T-cell (primary cell): ENCODE measurements around the gene ABCF3. TPM values are rescaled to one million over a fixed set of nuclear protein-coding genes. Genes with fewer than 3 reads are reported as not detected.

Experiments used
- ATAC-seq, 4 experiments: fragments of 200-7000 bp in 3 of 4; fragments of 150-1000 bp in 1 of 4; cut with Tn5 transposase; replicated peaks in 1 of 4; 1 replicate in 3 of 4; 2 replicates in 1 of 4; pipeline ENCODE4 v1.10.0; 2021; ENCODE audit warnings: moderate library complexity in 3 of 4, mild to moderate bottlenecking in 2 of 4, moderate number of reproducible peaks in 1 of 4
- CTCF ChIA-PET, 2 donors: fragments of 300-600 bp; sonication (Branson Sonifier 250); formaldehyde crosslinking; loops; one replicate each; lab custom pipeline; 2022; ENCODE audit warnings: antibody characterized with exemption in 2 of 2; lab: Charles Lee
- POLR2A ChIA-PET, 2 donors: fragments of 300-600 bp; sonication (Branson Sonifier 250); formaldehyde crosslinking; loops; one replicate each; lab custom pipeline; 2022; ENCODE audit warnings: antibody characterized with exemption in 2 of 2; lab: Charles Lee
- DNase-seq, 35 experiments: peaks; one replicate each; pipeline versions ENCODE4 v3.0.0 to v3.0.0-alpha.2; 2013 to 2023
- H3K27ac ChIP-seq: one replicate; pipeline ENCODE4 v1.5.1; 2013; ENCODE audit warnings: low read length
- H3K27me3 ChIP-seq, 2 experiments: replicated peaks in 1 of 2; 1 replicate in 1 of 2; 2 replicates in 1 of 2; pipeline versions ENCODE4 v1.6.1 to v1.7.0; 2013; ENCODE audit warnings: low read length in 1 of 2, mixed read lengths in 1 of 2; ENCODE audit not compliant: control insufficient read depth in 2 of 2, insufficient read depth in 2 of 2; ENCODE audit errors: extremely low read depth in 1 of 2
- H3K36me3 ChIP-seq, 2 donors: 1 replicate in 1 of 2; 2 replicates in 1 of 2; pipeline versions ENCODE4 v1.6.1 to v1.7.0; 2013; ENCODE audit warnings: low read length in 1 of 2; ENCODE audit not compliant: control insufficient read depth in 2 of 2, insufficient read depth in 1 of 2; ENCODE audit errors: extremely low read depth in 1 of 2
- H3K4me1 ChIP-seq, 2 experiments: 1 replicate in 1 of 2; 2 replicates in 1 of 2; pipeline versions ENCODE4 v1.6.1 to v1.7.0; 2013; ENCODE audit warnings: low read length in 2 of 2, mixed read lengths in 1 of 2; ENCODE audit not compliant: insufficient read depth in 2 of 2, control insufficient read depth in 1 of 2; ENCODE audit errors: extremely low read depth in 1 of 2
- H3K4me3 ChIP-seq, 2 donors: 1 replicate in 1 of 2; 2 replicates in 1 of 2; pipeline versions ENCODE4 v1.5.1 to v1.7.0; 2013; ENCODE audit warnings: mild to moderate bottlenecking in 2 of 2, low read length in 1 of 2, moderate library complexity in 1 of 2; ENCODE audit not compliant: control insufficient read depth in 1 of 2; ENCODE audit errors: extremely low read depth in 1 of 2
- H3K9me3 ChIP-seq: 2 replicates; pipeline ENCODE4 v1.7.0; 2013
- H3K27ac Mint-ChIP-seq, 2 donors: one replicate each; pipeline ENCODE4 v1.8.0; 2020 to 2021; ENCODE audit warnings: mild to moderate bottlenecking in 2 of 2, mixed read lengths in 2 of 2
- H3K27me3 Mint-ChIP-seq, 2 donors: one replicate each; pipeline ENCODE4 v1.8.0; 2021 to 2022; ENCODE audit warnings: mixed read lengths in 2 of 2
- H3K36me3 Mint-ChIP-seq: one replicate; pipeline ENCODE4 v1.8.0; 2021; ENCODE audit warnings: mixed read lengths
- H3K4me1 Mint-ChIP-seq, 3 donors: one replicate each; pipeline ENCODE4 v1.8.0; 2020 to 2022; ENCODE audit warnings: mixed read lengths in 3 of 3, mild to moderate bottlenecking in 1 of 3
- H3K4me3 Mint-ChIP-seq, 3 donors: one replicate each; pipeline ENCODE4 v1.8.0; 2020 to 2022; ENCODE audit warnings: mild to moderate bottlenecking in 3 of 3, mixed read lengths in 3 of 3, moderate library complexity in 3 of 3
- H3K9me3 Mint-ChIP-seq, 3 donors: one replicate each; pipeline ENCODE4 v1.8.0; 2020 to 2022; ENCODE audit warnings: mixed read lengths in 3 of 3
- WGBS: methylation state at CpG from one replicate; pipeline ENCODE4 v1.1.5; 2013; ENCODE audit warnings: missing lambda C conversion rate; ENCODE audit not compliant: insufficient coverage; 5-methylcytosine and 5-hydroxymethylcytosine counted together
- total RNA-seq, 35 experiments: library from RNA in 6 of 35; stranded (reverse) in 6 of 35; fragments of 120-200 nt in 1 of 35; gene quantifications; one replicate each; pipeline versions ENCODE4 v1.2.1 to v1.2.4 and lab custom pipeline; 2013 to 2026

ABCF3 gene
- total RNA-seq, 5 donors from 2014 or later (not counting 1 experiment from before 2014, with no cell fraction given), result 112 to 145 (median 125) TPM

- no peaks in the 10 kb centered on the region for H3K4me1 ChIP-seq
- H3K9me3 Mint-ChIP-seq, result no peaks in the 10 kb centered on the region
- H3K36me3 ChIP-seq, result no peaks in the 10 kb centered on the region
- peaks cover 3 to 17% of the 10 kb centered on the region in 2 experiments for H3K27me3 ChIP-seq
- POLR2A ChIA-PET, result interaction anchor here in 1 of 2 donors (0.5 kb wide), 1 partner anchor 72 kb away, joined by 6 read pairs; no protein-coding TSS in a partner anchor
- H3K4me1 Mint-ChIP-seq, result no peaks in the 10 kb centered on the region
- ATAC-seq (no peak), DNase-seq (no peak)
- no peaks in the 10 kb centered on the region for H3K9me3 ChIP-seq
- no CpG with 5 or more reads among the region's 5 CpGs for WGBS
- CTCF ChIA-PET, result interaction anchor here in 1 of 2 donors (1.2 kb wide), 1 partner anchor 16 kb away, joined by 6 read pairs; no protein-coding TSS in a partner anchor
- no peak overlapping the region for H3K27ac ChIP-seq
- peaks cover 10 to 12% of the 10 kb centered on the region in 2 donors for H3K27me3 Mint-ChIP-seq
- no peak overlapping the region for H3K27ac Mint-ChIP-seq
- H3K4me3 ChIP-seq, result no peak overlapping the region
- H3K36me3 Mint-ChIP-seq, result no peaks in the 10 kb centered on the region
- no peak overlapping the region for H3K4me3 Mint-ChIP-seq
Measured at GRCh38 chr3:184211718-184212117, 25.7 kb downstream of the ABCF3 start.

GRCh38 chr3:184218814-184219213 is 32.8 kb downstream of the ABCF3 start:
- Mint-ChIP-seq H3K27ac (no peak overlapping the region), H3K4me1 (no peaks in the 10 kb centered on the region), H3K27me3 (peaks cover 14 to 29% of the 10 kb centered on the region in 2 donors), H3K9me3 (no peaks in the 10 kb centered on the region), H3K36me3 (no peaks in the 10 kb centered on the region), H3K4me3 (no peak overlapping the region)
- no peaks in the 10 kb centered on the region for H3K36me3 ChIP-seq
- ATAC-seq (no peak), DNase-seq (no peak)
- H3K4me3 ChIP-seq, result no peak overlapping the region
- no peaks in the 10 kb centered on the region for H3K9me3 ChIP-seq
- CTCF ChIA-PET, result no interaction called here
- POLR2A ChIA-PET, result interaction anchor here (0.6 to 0.7 kb wide), 2 partner anchors 8 to 93 kb away, joined by 3 to 7 read pairs; no protein-coding TSS in a partner anchor
- no CpG with 5 or more reads among the region's 4 CpGs for WGBS
- no peak overlapping the region for H3K27ac ChIP-seq
- no peaks in the 10 kb centered on the region for H3K4me1 ChIP-seq
- peaks cover 0 to 28% of the 10 kb centered on the region in 2 experiments for H3K27me3 ChIP-seq

DNA sequence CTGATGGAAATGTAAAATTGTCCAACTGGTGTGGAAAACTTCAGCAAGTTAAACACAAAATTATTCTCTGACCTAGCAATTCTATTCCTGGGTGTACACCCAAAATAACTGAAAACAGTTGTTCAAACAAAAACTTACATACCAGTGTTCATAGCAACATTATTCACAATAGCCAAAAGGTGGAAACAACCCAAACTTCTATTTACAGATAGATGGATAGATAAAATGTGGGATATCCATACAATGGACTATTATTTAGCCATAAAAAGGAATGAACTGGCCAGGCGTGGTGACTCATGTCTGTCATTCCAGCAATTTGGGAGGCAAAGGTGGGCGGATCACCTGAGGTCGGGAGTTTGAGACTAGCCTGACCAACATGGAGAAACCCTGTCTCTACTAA is 36.5 kb downstream of the ABCF3 start:
- ChIA-PET CTCF (interaction anchor here in 1 of 2 donors (0.7 to 1.0 kb wide), 3 partner anchors 65 to 94 kb away, joined by 3 read pairs; no protein-coding TSS in a partner anchor), POLR2A (no interaction called here)
- Mint-ChIP-seq H3K9me3 (no peaks in the 10 kb centered on the region), H3K4me3 (no peak overlapping the region), H3K4me1 (peaks cover 0 to 2% (median 0%) of the 10 kb centered on the region in 3 donors), H3K36me3 (no peaks in the 10 kb centered on the region), H3K27ac (peak overlapping the region in 1 of 2 donors; percentile 46), H3K27me3 (peaks cover 25 to 43% of the 10 kb centered on the region in 2 donors)
- H3K27ac ChIP-seq, result no peak overlapping the region
- peaks cover 0 to 2% of the 10 kb centered on the region in 2 experiments for H3K4me1 ChIP-seq
- H3K4me3 ChIP-seq, result no peak overlapping the region
- peaks cover under 1 to 41% of the 10 kb centered on the region in 2 experiments for H3K27me3 ChIP-seq
- WGBS, result no CpG with 5 or more reads among the region's 3 CpGs
- H3K36me3 ChIP-seq, result no peaks in the 10 kb centered on the region
- ATAC-seq (no peak), DNase-seq (no peak)
- no peaks in the 10 kb centered on the region for H3K9me3 ChIP-seq

GRCh38 chr3:184223946-184224345 is 37.9 kb downstream of the ABCF3 start:
- Histone ChIP-seq H3K9me3 (no peaks in the 10 kb centered on the region), H3K36me3 (no peaks in the 10 kb centered on the region), H3K4me1 (peaks cover 0 to 6% of the 10 kb centered on the region in 2 experiments), H3K4me3 (no peak overlapping the region), H3K27ac (no peak overlapping the region), H3K27me3 (peaks cover 2 to 50% of the 10 kb centered on the region in 2 experiments)
- DNase-seq (no peak), ATAC-seq (no peak)
- CTCF ChIA-PET, result interaction anchor here in 1 of 2 donors (1.1 kb wide), 1 partner anchor 33 kb away, joined by 3 read pairs; no protein-coding TSS in a partner anchor
- Mint-ChIP-seq H3K4me1 (peaks cover 4 to 7% (median 5%) of the 10 kb centered on the region in 3 donors), H3K27me3 (peaks cover 30 to 49% of the 10 kb centered on the region in 2 donors), H3K4me3 (no peak overlapping the region), H3K36me3 (no peaks in the 10 kb centered on the region), H3K9me3 (no peaks in the 10 kb centered on the region), H3K27ac (no peak overlapping the region)
- WGBS, result 60% methylated on average over 1 of the region's 3 CpGs
- POLR2A ChIA-PET, result no interaction called here

- ATAC-seq, result peak in 3 of 4 experiments; percentile 21 to 44 (median 34)
- peaks cover 15 to 17% (median 15%) of the 10 kb centered on the region in 3 donors for H3K4me1 Mint-ChIP-seq
- ChIA-PET CTCF (interaction anchor here (0.6 to 3.3 kb wide), 29 partner anchors 7 to 675 kb away, joined by 3 to 20 read pairs (median 4); partner anchors contain the start of genes EEF1AKMT4 (in 2 of the 2), AP2M1 (in 1 of the 2), CAMK2N2 (in 1 of the 2) and EIF2B5 (in 1 of the 2)), POLR2A (no interaction called here)
- Histone ChIP-seq H3K4me3 (no peak overlapping the region), H3K36me3 (no peaks in the 10 kb centered on the region), H3K27ac (no peak overlapping the region), H3K4me1 (peaks cover 4 to 23% of the 10 kb centered on the region in 2 experiments), H3K9me3 (no peaks in the 10 kb centered on the region), H3K27me3 (peaks cover 9 to 58% of the 10 kb centered on the region in 2 experiments)
- H3K36me3 Mint-ChIP-seq, result no peaks in the 10 kb centered on the region
- H3K27me3 Mint-ChIP-seq, result peaks cover 44 to 52% of the 10 kb centered on the region in 2 donors
- peak in 26 of 35 experiments; percentile 12 to 70 (median 35) for DNase-seq
- no peaks in the 10 kb centered on the region for H3K9me3 Mint-ChIP-seq
- no peak overlapping the region for H3K4me3 Mint-ChIP-seq
- WGBS, result 40% methylated on average over 2 of the region's 2 CpGs
- H3K27ac Mint-ChIP-seq, result no peak overlapping the region
Measured at GRCh38 chr3:184227481-184227935, 41.5 kb downstream of the ABCF3 start.

DNA sequence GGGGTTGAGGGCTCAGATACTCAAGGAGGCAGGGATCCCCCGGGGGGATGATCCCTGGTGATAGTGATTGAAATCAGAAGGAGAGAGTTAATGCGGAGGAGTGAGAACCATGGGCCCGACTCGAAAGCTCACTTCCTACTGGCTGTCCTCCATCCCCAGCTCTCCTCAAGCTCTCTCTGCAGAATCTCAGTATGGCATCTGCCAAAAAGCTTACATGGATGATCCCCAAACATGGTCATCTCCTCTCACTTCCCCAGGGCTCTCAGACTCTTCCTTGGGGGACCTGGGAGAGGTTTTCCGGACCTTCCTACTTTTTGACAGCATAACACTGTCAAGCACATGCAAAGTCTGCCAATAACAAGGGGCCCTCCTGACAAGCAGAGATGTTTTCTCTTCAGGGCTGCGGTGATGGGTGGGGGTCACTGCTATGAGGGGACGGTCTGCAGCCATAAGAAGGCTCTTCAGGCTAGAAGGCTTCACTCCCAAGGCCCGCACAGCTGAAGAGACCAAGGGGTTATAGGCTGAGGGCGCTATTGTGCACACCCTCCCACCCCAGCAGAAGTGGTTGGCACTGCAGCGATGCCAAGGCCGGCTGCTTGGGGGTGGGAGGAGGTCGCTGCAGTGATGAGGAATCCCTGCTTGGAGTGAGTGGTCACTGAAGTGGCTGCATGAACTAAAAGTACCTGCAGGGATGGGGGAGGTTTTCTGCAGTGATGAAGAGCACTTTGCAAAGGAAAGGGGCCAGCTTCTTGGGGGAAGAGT is 42.6 kb downstream of the ABCF3 start:
- ChIA-PET CTCF (interaction anchor here (0.7 to 3.3 kb wide), 19 partner anchors 9 to 314 kb away, joined by 3 to 20 read pairs (median 4); partner anchors contain the start of genes EEF1AKMT4 (in 2 of the 2) and CAMK2N2 (in 1 of the 2)), POLR2A (interaction anchor here in 1 of 2 donors (0.5 kb wide), 2 partner anchors 44 to 303 kb away, joined by 3 read pairs; no protein-coding TSS in a partner anchor)
- Histone ChIP-seq H3K27me3 (peaks cover 10 to 68% of the 10 kb centered on the region in 2 experiments), H3K4me3 (no peak overlapping the region), H3K36me3 (no peaks in the 10 kb centered on the region), H3K27ac (no peak overlapping the region), H3K9me3 (no peaks in the 10 kb centered on the region), H3K4me1 (peaks cover 4 to 23% of the 10 kb centered on the region in 2 experiments)
- H3K27me3 Mint-ChIP-seq, result peaks cover 46 to 54% of the 10 kb centered on the region in 2 donors
- no peak overlapping the region for H3K27ac Mint-ChIP-seq
- H3K9me3 Mint-ChIP-seq, result no peaks in the 10 kb centered on the region
- H3K4me3 Mint-ChIP-seq, result peak overlapping the region; percentile 62 to 82 (median 73)
- ATAC-seq (no peak), DNase-seq (no peak)
- peaks cover 15 to 17% (median 15%) of the 10 kb centered on the region in 3 donors for H3K4me1 Mint-ChIP-seq
- 54% methylated on average over 4 of the region's 12 CpGs for WGBS
- no peaks in the 10 kb centered on the region for H3K36me3 Mint-ChIP-seq
